Urinary bladder (tissue), 4 donors: Measurements from ENCODE around the gene OR6M1. TPM values are rescaled to one million over a fixed set of nuclear protein-coding genes. Genes with fewer than 3 reads are reported as not detected.

Source experiments
- DNase-seq: peaks from one replicate; pipeline ENCODE4 v3.0.0-alpha.2; 2015; ENCODE audit errors: extremely low spot score
- H3K27ac ChIP-seq: one replicate; pipeline ENCODE4 v1.5.1; 2013; ENCODE audit warnings: low read depth, mild to moderate bottlenecking, moderate library complexity
- H3K36me3 ChIP-seq: one replicate; pipeline ENCODE4 v1.6.1; 2013; ENCODE audit warnings: mild to moderate bottlenecking, moderate library complexity; ENCODE audit not compliant: insufficient read depth
- H3K4me1 ChIP-seq: one replicate; pipeline ENCODE4 v1.6.1; 2013; ENCODE audit warnings: mild to moderate bottlenecking, moderate library complexity; ENCODE audit not compliant: insufficient read depth
- H3K4me3 ChIP-seq: one replicate; pipeline ENCODE4 v1.5.1; 2013; ENCODE audit warnings: low read depth, low read length
- WGBS: extraction: QIAGEN DNeasy Blood & Tissue Kit; methylation state at CpG from one replicate; pipeline ENCODE4 v1.1.7; 2013; 5-methylcytosine and 5-hydroxymethylcytosine counted together
- polyA plus RNA-seq: library from polyadenylated mRNA; stranded (reverse); fragments of 200-250 nt; gene quantifications from one replicate; pipeline ENCODE4 v1.2.3, GENCODE V29; 2013
- total RNA-seq: library from RNA; depleted of rRNA; stranded (reverse); fragments of >200 nt; gene quantifications from one replicate; pipeline ENCODE4 v1.2.3, GENCODE V29; 2014
- donor health status: healthy with polysubstance abuse.
- donor health status: healthy.

Gene OR6M1
- total RNA-seq (not detected), polyA plus RNA-seq (not detected)

GRCh38 chr11:123806249-123806648, at the start of gene OR6M1:
TSS of gene OR6M1 (minus strand) at chr11:123806349. CDS start at chr11:123806349, 0 bp downstream.
- Histone ChIP-seq H3K27ac (no peak within 1 kb of the TSS), H3K36me3 (no peaks in the 10 kb centered on the region), H3K4me1 (no peaks in the 10 kb centered on the region), H3K4me3 (no peak within 1 kb of the TSS)
- 82% methylated on average over 4 of the region's 4 CpGs for WGBS
- no peak for DNase-seq

- Histone ChIP-seq H3K4me1 (no peaks in the 10 kb centered on the region), H3K27ac (no peak overlapping the region), H3K4me3 (no peak overlapping the region), H3K36me3 (no peaks in the 10 kb centered on the region)
- 98% methylated on average over 2 of the region's 2 CpGs for WGBS
- no peak for DNase-seq
Measured at GRCh38 chr11:123853038-123853437, 46.9 kb upstream of the OR6M1 start.

GRCh38 chr11:123852321-123852720, 46.2 kb upstream of the OR6M1 start:
- Histone ChIP-seq H3K4me3 (no peak overlapping the region), H3K4me1 (no peaks in the 10 kb centered on the region), H3K27ac (no peak overlapping the region), H3K36me3 (no peaks in the 10 kb centered on the region)
- DNase-seq = no peak

- Histone ChIP-seq H3K27ac (no peak overlapping the region), H3K4me3 (no peak overlapping the region), H3K36me3 (no peaks in the 10 kb centered on the region), H3K4me1 (no peaks in the 10 kb centered on the region)
- 79% methylated on average over 4 of the region's 4 CpGs for WGBS
- no peak for DNase-seq
Measured at GRCh38 chr11:123851110-123851509, 45.0 kb upstream of the OR6M1 start.

- Histone ChIP-seq H3K4me1 (no peaks in the 10 kb centered on the region), H3K4me3 (no peak overlapping the region), H3K36me3 (no peaks in the 10 kb centered on the region), H3K27ac (no peak overlapping the region)
- no peak for DNase-seq
- 76% methylated on average over 6 of the region's 6 CpGs for WGBS
Measured at GRCh38 chr11:123841174-123841573, 35.0 kb upstream of the OR6M1 start.

GRCh38 chr11:123839131-123839530, 33.0 kb upstream of the OR6M1 start:
- WGBS = 44% methylated on average over 5 of the region's 5 CpGs
- no peak overlapping the region for H3K4me3 ChIP-seq
- no peaks in the 10 kb centered on the region for H3K4me1 ChIP-seq
- H3K36me3 ChIP-seq = no peaks in the 10 kb centered on the region
- no peak overlapping the region for H3K27ac ChIP-seq
- no peak for DNase-seq

GRCh38 chr11:123838659-123839058, 32.5 kb upstream of the OR6M1 start:
- DNase-seq = no peak
- H3K4me1 ChIP-seq = no peaks in the 10 kb centered on the region
- WGBS = 72% methylated on average over 1 of the region's 1 CpG
- no peak overlapping the region for H3K4me3 ChIP-seq
- H3K27ac ChIP-seq = no peak overlapping the region
- H3K36me3 ChIP-seq = no peaks in the 10 kb centered on the region

GRCh38 chr11:123838199-123838598, 32.0 kb upstream of the OR6M1 start:
- H3K36me3 ChIP-seq = no peaks in the 10 kb centered on the region
- no peak for DNase-seq
- no peaks in the 10 kb centered on the region for H3K4me1 ChIP-seq
- no peak overlapping the region for H3K4me3 ChIP-seq
- 36% methylated on average over 3 of the region's 3 CpGs for WGBS
- H3K27ac ChIP-seq = no peak overlapping the region

GRCh38 chr11:123833095-123833494, 26.9 kb upstream of the OR6M1 start:
- Histone ChIP-seq H3K27ac (no peak overlapping the region), H3K4me3 (no peak overlapping the region), H3K36me3 (no peaks in the 10 kb centered on the region), H3K4me1 (no peaks in the 10 kb centered on the region)
- no peak for DNase-seq
- WGBS = 84% methylated on average over 2 of the region's 2 CpGs

GRCh38 chr11:123829745-123830144, 23.6 kb upstream of the OR6M1 start:
- Histone ChIP-seq H3K4me3 (no peak overlapping the region), H3K27ac (no peak overlapping the region), H3K4me1 (no peaks in the 10 kb centered on the region), H3K36me3 (no peaks in the 10 kb centered on the region)
- 86% methylated on average over 7 of the region's 7 CpGs for WGBS
- DNase-seq = no peak

- no peak overlapping the region for H3K27ac ChIP-seq
- no peaks in the 10 kb centered on the region for H3K4me1 ChIP-seq
- no peak overlapping the region for H3K4me3 ChIP-seq
- H3K36me3 ChIP-seq = no peaks in the 10 kb centered on the region
- DNase-seq = no peak
- 17% methylated on average over 3 of the region's 3 CpGs for WGBS
Measured at GRCh38 chr11:123822599-123822998, 16.4 kb upstream of the OR6M1 start.

- Histone ChIP-seq H3K4me3 (no peak overlapping the region), H3K27ac (no peak overlapping the region), H3K36me3 (no peaks in the 10 kb centered on the region), H3K4me1 (no peaks in the 10 kb centered on the region)
- 11% methylated on average over 2 of the region's 2 CpGs for WGBS
- DNase-seq = no peak
Measured at GRCh38 chr11:123822032-123822431, 15.9 kb upstream of the OR6M1 start.

- H3K4me3 ChIP-seq = no peak overlapping the region
- H3K27ac ChIP-seq = no peak overlapping the region
- 85% methylated on average over 5 of the region's 5 CpGs for WGBS
- H3K4me1 ChIP-seq = no peaks in the 10 kb centered on the region
- DNase-seq = no peak
- no peaks in the 10 kb centered on the region for H3K36me3 ChIP-seq
Measured at GRCh38 chr11:123815122-123815521, 9.0 kb upstream of the OR6M1 start.

- WGBS = 0% methylated on average over 1 of the region's 1 CpG
- Histone ChIP-seq H3K36me3 (no peaks in the 10 kb centered on the region), H3K27ac (no peak overlapping the region), H3K4me3 (no peak overlapping the region), H3K4me1 (no peaks in the 10 kb centered on the region)
- DNase-seq = no peak
Measured at GRCh38 chr11:123801765-123802164, 4.4 kb downstream of the OR6M1 start.

GRCh38 chr11:123800036-123800435, 6.1 kb downstream of the OR6M1 start:
- no peak for DNase-seq
- Histone ChIP-seq H3K4me1 (no peaks in the 10 kb centered on the region), H3K27ac (no peak overlapping the region), H3K36me3 (no peaks in the 10 kb centered on the region), H3K4me3 (no peak overlapping the region)
- 64% methylated on average over 3 of the region's 3 CpGs for WGBS
